ENCODE measurements around the gene ABHD17A. TPM values are rescaled to one million over a fixed set of nuclear protein-coding genes. Genes with fewer than 3 reads are reported as not detected.
"Not testable (repeated sequence)": the region's sequence is repeated elsewhere in the genome, so short reads cannot be mapped to it uniquely, and the experiment has no call there.

Gene ABHD17A
- total RNA-seq, 2 donors from 2014 or later: 60.8 to 66.1 TPM

DNA sequence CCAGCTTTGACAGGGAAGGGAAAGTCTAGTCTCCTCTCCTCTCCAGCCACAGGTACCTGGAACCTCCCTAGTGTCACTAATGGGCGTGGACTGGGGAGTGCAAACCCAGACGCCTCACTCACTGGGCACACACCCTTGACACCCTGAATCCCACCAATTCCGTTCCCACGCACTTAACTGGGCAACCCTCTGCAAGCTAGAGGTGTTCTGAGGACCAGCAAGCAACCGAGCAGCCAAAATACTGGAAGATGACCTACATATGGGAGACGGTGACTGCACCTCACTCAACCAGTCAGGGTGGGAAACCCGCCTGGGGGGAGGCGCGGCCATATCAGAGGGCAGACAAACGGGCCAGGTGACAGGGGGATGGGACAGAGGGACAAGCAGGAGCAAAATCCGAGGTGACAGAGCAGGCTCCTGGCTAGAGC lies 991 bp downstream of the ABHD17A start:
- DNase-seq (no peak), ATAC-seq (no peak)
- intact Hi-C loops (cut with DNase I): no loop called here

GRCh38 chr19:1883784-1884183 lies 1.5 kb downstream of the ABHD17A start:
- no peak for DNase-seq
- no peak for ATAC-seq
- intact Hi-C loops (cut with DNase I): no loop called here

DNA sequence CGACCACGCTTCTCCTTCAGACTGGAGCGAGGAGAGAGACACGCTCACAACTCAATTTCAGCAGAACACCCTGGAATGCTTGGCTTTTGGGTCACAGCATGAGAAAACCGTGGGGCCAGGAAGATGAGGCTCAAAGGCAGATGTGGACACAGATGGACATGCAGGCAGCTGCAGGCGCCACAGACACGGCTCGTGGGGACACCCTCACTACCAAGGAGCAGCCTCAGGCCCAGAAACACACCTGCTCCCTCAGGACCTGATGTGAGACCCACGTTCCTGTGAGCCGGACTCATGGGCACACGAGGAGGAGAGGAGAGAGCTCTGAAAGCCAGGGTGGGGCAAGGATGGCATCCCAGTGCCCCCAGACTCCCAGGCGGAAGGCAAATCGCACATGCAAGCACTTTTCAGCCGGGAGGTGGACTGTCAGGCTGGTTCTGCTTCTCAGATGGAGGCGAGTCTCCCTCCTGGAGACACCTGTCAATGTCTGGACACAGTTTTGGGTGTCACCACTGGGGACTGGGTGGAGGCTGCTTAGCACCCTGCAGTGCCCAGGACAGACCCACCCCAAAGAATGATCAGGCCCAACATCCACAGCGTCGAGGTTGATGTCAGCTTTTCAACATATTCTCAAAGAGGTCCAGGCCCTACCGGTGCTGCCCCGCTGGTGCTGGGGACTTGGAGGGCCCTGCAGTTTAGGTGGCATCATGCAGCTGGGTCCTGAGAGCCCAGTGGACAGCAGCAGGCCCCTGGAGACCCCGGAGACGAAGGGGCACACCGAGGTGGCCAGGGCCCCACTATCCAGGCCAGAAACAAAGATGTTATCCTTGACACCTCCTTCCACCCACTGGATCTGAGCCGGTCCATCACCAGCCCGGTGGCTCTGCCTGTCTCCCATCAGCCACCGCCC lies 2.3 kb downstream of the ABHD17A start:
- intact Hi-C loops (cut with DNase I): no loop called here
- DNase-seq (no peak), ATAC-seq (no peak)

DNA sequence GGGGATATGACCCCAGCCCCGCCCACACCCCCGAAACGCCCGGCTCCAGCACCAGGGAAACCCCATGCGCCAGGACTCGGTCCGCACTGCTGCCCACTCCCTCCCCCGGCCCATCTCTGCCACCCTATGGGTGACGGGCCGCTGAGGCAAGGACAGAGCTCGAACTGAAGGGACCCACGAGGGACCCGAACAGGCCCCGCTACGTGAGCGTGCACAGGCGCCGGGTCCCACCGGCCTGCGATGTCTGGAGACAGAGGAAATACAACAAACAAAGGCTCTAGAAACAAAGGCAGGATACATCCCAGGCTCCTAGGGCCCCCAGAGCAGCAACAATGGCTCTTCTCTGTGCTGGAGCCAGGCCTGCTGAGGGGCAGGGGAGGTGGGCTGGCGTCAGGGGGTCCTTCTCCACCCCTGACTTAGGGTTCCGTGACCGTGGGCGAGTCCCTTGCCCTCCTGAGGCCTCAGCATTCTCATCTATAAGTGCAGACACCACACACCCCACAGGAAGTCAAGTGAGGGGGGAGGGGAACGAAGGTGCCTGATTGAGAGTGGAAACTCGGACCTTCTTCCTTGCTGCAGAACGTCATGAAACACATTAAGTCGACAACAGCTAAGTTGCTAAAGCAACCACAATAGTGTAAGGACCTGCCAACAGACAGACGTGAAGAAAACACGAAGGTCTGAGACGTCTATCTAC lies 3.1 kb downstream of the ABHD17A start:
- ATAC-seq (no peak), DNase-seq (no peak)
- intact Hi-C loops (cut with DNase I): no loop called here

DNA sequence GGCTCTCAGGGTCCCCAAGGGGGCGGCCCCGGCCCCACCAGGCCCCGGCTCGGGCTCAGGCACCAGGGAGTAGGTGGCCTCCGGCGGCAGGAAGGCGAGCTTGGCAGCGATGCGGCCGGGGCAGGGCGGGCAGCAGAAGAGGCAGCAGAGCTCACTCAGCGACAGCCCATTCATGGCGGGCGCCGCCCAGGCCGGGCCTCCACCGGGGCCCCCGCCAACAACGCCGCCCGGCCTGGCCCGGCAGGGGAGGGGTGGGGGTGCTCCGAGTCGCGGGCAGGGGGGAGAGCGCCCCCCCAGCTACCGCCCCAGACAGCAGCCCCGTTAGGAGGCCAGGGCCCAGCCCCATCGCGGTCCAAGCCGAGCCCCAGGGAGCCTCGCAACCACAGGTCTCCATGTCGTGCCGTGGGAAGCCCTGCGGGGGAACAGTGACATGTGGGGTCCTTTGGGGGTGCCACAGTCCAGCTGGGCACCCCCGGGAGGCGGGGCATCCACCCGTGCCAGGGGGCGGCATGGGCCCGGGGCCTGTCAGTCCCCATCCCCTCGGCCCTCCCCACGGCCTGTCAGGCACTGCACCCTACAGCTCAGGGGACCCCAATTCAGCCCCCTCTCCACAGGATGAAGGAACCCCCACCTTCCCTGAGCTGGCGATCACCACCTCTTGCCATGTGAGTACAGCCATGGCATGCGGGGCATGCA lies 3.8 kb downstream of the ABHD17A start:
- ATAC-seq; DNase-seq; intact Hi-C loops (cut with DNase I): not testable (repeated sequence)

GRCh38 chr19:1880611-1881392 lies 4.5 kb downstream of the ABHD17A start:
- no peak for DNase-seq
- intact Hi-C loops (cut with DNase I): no loop called here

DNA sequence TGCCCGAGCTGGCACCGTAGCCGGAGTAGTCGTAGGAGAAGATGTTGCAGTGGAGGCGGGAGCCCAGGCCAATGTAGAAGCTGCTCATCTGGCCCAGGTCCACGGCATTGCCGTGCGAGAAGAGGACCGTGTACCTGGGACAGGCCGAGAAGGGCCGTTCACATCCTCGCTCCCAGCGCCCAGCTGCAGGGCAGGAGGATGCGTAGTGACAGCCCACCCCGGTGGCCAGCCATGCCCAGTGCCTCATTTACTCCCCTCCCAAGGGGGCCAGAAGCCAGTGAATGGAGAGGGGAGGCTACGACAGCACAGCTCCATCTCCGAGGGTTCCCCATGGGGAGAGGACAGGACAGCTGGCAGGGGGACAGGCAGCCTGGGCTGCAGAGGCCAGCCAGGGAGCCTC lies 5.3 kb downstream of the ABHD17A start:
- intact Hi-C loops (cut with DNase I); DNase-seq; ATAC-seq: not testable (repeated sequence)

More at GRCh38 chr19:1880611-1881392, 4.5 kb downstream of the ABHD17A start:
- no peak for ATAC-seq

- intact Hi-C loops (cut with DNase I); DNase-seq; ATAC-seq: not testable (repeated sequence)
Observed at GRCh38 chr19:1878583-1878982, 6.7 kb downstream of the ABHD17A start.

- DNase-seq; ATAC-seq; intact Hi-C loops (cut with DNase I): not testable (repeated sequence)
Observed at GRCh38 chr19:1877280-1877660, 8.0 kb downstream of the ABHD17A start.

- ATAC-seq: peak; percentile 9 to 10
- intact Hi-C loops (cut with DNase I): not testable (repeated sequence)
Observed at GRCh38 chr19:1876496-1877279, 8.6 kb downstream of the ABHD17A start.

DNA sequence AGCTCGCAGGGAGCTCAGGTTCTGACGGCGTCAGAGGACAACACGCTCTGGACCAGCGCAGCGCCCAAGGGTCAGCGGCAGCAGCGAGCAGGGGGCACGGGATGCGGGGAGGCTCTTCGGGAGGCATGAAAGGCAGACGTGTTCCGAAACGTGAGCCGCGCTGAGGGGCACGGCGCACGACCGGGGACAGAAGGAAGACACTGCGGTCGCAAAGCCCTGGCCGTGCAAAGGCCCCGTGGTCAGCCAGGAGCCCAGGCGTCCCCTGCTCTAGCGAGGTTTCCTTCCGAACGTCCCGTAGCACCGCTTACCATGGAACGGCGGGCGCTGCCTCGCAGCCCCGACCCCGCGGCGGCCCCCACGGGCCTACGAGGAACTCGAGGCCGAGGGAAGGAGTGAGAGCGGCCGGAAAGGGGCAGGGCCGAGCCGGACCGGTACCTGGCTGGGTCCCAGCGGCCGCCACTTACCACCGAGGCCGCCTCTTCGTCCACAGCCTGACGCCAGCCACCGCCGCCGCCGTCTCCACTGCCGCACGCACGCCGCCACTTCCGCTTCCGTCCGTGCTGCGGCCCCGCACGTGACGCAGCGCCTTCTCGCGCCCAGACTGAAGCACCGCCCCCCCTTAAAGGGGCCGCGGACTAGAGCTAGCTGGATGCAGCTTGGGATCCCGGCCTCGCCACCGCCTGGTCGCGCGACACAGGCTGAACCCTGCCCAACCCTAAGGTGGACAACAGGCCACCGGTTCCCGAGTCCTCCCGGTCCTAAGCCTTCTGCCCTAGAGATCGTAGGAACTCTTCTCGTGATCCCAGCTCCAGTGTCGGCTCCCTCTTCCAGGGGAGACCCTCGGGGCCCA lies 9.4 kb downstream of the ABHD17A start:
- peak; percentile 95 to 96 for ATAC-seq
- peak; percentile 95 for DNase-seq
- intact Hi-C loops (cut with DNase I): no loop called here

More at GRCh38 chr19:1876496-1877279, 8.6 kb downstream of the ABHD17A start:
- not testable (repeated sequence) for DNase-seq

DNA sequence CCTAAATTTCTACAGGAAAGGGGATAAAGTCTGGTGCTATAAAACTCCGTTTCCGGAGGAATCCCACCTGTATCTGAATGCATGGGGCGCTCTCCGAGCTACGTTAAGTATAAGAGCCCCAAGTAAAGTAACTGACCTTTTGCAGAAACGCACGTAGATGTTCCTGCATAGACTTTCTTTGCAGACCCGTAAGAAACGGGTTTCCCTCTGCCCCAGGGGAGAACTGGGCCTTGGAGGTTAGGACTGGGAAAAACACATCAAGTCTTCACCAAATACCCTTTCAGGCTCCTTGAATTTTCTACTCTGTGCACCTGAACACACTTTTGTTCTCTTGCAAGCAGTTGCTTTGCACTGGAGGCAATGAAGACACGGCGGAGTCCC lies 10.0 kb downstream of the ABHD17A start:
- DNase-seq; ATAC-seq; intact Hi-C loops (cut with DNase I): not testable (repeated sequence)

GRCh38 chr19:1874554-1875185 lies 10.6 kb downstream of the ABHD17A start:
- intact Hi-C loops (cut with DNase I): no loop called here
- ATAC-seq: no peak
- DNase-seq: no peak

DNA sequence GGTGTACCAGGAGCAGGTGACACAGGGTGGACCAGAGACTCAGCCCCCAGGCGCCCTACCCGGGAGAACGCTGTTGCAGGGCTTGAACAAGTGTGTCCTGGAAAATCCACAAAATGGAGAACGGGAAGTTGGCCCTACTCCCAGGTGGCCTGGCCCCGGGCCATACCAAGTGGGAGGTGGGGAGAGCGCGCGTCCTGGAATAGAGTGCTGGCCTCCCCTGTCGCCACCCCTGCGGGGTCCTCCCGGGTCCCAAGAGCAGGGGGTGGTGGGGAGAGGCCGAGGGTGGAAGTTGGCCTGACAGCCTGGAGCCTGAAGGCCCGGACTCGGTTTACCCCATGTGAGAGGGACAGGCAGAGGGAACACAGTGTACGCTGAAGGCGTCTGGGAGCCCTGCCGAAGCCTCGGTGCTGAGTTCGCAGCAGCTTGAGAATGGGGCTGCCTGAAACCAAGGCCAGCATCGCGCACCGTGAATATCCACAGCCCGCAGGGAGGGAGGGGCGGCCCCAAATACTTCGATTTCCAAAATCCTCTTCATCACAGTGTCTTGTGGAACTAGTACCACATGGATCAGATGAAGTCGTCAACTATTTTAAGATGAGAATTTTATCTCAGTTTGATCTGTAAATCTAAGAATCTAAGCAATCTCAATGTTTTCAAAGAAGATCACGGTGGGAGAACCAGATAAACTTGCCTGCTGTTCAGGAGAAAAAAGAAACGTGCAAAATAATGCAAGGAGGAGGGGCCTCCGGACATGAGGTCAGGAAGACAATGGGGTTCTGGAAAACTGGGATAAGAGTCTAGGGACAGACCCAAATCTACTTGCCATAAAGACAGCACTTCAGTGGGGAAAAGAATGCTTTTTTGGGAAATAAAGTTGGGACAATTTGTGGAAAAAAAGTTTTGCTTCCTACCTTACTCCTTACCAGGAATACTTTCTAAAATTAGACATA lies 11.5 kb downstream of the ABHD17A start:
- intact Hi-C loops (cut with DNase I): no loop called here
- peak; percentile 59 for DNase-seq
- peak; percentile 19 to 31 for ATAC-seq

- DNase-seq (no peak), ATAC-seq (no peak)
- intact Hi-C loops (cut with DNase I): no loop called here
Observed at GRCh38 chr19:1872807-1873523, 12.3 kb downstream of the ABHD17A start.

Measured in left cardiac atrium (tissue), 4 donors.